Fibroblast of skin of scalp (primary cell): ENCODE data around the gene CACNG3.

ENCODE experiments used
- DNase-seq: peaks from one replicate; pipeline ENCODE4 v3.0.0-alpha.2; 2013

CACNG3 gene

DNA sequence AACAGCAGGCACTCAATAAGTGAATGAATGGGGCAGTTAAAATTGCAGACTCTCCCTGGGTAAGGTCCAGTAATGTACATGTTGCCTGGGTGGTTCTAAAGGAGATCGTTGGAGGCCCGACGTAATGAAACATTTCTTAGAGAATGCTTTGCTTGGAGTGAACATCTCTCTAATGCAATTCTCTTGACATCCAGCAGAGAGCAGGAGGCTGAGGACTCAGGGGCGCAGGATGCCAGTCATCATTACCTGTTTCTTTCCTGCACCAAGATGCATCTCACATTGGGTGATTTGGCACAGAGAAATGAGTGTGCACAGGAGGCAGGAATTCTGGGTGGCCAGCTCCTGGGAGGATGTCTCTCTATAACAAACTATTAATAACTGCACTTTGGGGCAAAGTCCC lies 152.9 kb downstream of the CACNG3 start:
- DNase-seq = no peak
